Lower leg skin (tissue), 3 donors: ENCODE data around the gene CCDC90B.

Experiments
- POLR2A ChIP-seq, 2 donors: fragments of 450-650 bp; IDR thresholded peaks; one replicate each; pipeline ENCODE4 v1.6.1; 2016 to 2017; ENCODE audit warnings: antibody characterized with exemption in 2 of 2, mild to moderate bottlenecking in 1 of 2, moderate library complexity in 1 of 2
- TF ChIP-seq, protein P1 (sequence below), 3 donors: fragments of 450-650 bp; IDR thresholded peaks; one replicate each; pipeline ENCODE4 v1.5.1; 2016; ENCODE audit warnings: antibody characterized with exemption in 3 of 3, mild to moderate bottlenecking in 3 of 3, moderate library complexity in 2 of 3

GRCh38 chr11:83285151-83285770 is 906 bp downstream of the CCDC90B start:
- TF ChIP-seq, protein P1, sequence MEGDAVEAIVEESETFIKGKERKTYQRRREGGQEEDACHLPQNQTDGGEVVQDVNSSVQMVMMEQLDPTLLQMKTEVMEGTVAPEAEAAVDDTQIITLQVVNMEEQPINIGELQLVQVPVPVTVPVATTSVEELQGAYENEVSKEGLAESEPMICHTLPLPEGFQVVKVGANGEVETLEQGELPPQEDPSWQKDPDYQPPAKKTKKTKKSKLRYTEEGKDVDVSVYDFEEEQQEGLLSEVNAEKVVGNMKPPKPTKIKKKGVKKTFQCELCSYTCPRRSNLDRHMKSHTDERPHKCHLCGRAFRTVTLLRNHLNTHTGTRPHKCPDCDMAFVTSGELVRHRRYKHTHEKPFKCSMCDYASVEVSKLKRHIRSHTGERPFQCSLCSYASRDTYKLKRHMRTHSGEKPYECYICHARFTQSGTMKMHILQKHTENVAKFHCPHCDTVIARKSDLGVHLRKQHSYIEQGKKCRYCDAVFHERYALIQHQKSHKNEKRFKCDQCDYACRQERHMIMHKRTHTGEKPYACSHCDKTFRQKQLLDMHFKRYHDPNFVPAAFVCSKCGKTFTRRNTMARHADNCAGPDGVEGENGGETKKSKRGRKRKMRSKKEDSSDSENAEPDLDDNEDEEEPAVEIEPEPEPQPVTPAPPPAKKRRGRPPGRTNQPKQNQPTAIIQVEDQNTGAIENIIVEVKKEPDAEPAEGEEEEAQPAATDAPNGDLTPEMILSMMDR (IDR thresholded peaks at IDR 0.05), result no peak
- no peak for TF ChIP-seq POLR2A (IDR thresholded peaks at IDR 0.05)
